T-helper 9 cell (primary cell): ENCODE results near the gene NEFH.
"Not testable (repeated sequence)": the region's sequence is repeated elsewhere in the genome, so short reads cannot be mapped to it uniquely, and the experiment has no call there.

Experiments used
- DNase-seq: peaks from one replicate; pipeline ENCODE4 v3.0.0-alpha.2; 2020

NEFH gene

DNA sequence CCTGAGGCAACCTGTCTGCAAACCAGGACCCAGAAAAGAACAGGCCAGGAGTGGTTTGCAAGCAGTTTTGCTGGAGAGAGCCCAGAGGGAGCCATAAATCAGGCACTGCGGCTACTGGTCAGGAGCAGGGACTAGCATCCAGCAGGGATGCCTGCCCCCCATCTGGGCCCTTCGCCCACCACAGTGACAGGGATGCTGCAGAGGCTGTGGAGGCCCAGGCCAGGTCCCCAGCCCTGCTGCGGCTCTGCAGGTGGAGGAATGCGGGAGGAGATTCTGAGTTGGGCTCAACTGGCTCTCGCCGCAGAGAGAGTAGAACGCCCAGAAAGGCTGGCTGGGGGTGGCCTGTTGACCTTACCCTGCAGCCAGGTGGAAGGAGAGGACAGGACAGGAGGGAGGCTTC lies 16.4 kb upstream of the NEFH start:
- DNase-seq = no peak

GRCh38 chr22:29464581-29464980 lies 15.4 kb upstream of the NEFH start:
- no peak for DNase-seq

- no peak for DNase-seq
Measured at GRCh38 chr22:29469755-29470154, 10.3 kb upstream of the NEFH start.

- DNase-seq = peak; percentile 62
Measured at GRCh38 chr22:29470159-29470855, 9.7 kb upstream of the NEFH start.

DNA sequence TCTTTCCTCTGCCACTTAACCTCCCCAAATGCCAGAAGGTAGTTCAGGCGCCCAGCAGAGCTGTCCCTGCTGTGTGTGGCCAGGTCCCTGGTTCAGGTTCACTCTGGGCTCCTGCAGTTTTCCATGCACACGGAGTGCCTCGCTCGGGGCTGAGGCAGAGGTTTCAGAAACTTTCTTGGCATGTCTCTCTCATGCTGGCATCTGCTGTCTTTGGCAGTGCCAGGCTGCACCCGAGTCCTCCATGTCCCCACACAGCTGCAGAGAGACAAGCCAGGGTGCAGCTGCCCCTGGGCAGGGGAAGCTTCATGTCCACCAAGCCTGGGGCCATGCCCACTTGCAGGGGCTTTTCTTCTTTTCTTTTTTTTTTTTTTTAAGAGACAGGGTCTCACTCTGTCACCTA lies 7.0 kb upstream of the NEFH start:
- DNase-seq = no peak

GRCh38 chr22:29475550-29475949 lies 4.5 kb upstream of the NEFH start:
- no peak for DNase-seq

DNA sequence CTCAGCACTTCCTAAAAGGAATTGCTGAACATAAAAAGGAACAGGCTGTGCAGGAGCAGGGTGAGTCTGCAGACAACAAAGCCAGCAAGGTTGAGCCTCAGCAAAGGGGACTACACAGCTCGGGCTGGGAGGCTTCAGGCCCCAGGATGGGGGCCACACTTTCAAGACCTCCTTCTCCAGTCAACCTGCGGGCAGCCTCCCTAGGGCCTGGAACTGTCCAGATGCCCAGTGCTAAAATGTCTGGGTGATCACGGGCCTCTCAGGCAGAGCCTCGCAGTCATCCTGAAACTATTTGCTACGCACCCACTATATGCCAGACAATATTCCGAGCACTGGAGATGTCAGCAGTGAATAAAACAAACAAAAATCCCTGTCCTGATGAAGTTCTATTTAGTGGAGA lies 3.9 kb upstream of the NEFH start:
- no peak for DNase-seq

- no peak for DNase-seq
Measured at GRCh38 chr22:29477723-29478318, 2.2 kb upstream of the NEFH start.

GRCh38 chr22:29478326-29479276 lies 1.4 kb upstream of the NEFH start:
- no peak for DNase-seq

- no peak for DNase-seq
Measured at GRCh38 chr22:29480262-29480511, 169 bp downstream of the NEFH start.

DNA sequence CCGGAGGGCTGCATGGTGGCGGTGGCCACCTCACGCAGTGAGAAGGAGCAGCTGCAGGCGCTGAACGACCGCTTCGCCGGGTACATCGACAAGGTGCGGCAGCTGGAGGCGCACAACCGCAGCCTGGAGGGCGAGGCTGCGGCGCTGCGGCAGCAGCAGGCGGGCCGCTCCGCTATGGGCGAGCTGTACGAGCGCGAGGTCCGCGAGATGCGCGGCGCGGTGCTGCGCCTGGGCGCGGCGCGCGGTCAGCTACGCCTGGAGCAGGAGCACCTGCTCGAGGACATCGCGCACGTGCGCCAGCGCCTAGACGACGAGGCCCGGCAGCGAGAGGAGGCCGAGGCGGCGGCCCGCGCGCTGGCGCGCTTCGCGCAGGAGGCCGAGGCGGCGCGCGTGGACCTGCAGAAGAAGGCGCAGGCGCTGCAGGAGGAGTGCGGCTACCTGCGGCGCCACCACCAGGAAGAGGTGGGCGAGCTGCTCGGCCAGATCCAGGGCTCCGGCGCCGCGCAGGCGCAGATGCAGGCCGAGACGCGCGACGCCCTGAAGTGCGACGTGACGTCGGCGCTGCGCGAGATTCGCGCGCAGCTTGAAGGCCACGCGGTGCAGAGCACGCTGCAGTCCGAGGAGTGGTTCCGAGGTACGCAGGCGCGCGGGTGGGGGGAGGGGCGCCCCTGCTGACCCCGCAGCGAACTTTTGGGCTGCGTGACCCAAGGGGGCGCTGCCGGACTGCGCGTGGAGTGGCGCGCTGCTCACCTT lies 670 bp downstream of the NEFH start:
- DNase-seq = peak; percentile 12

DNA sequence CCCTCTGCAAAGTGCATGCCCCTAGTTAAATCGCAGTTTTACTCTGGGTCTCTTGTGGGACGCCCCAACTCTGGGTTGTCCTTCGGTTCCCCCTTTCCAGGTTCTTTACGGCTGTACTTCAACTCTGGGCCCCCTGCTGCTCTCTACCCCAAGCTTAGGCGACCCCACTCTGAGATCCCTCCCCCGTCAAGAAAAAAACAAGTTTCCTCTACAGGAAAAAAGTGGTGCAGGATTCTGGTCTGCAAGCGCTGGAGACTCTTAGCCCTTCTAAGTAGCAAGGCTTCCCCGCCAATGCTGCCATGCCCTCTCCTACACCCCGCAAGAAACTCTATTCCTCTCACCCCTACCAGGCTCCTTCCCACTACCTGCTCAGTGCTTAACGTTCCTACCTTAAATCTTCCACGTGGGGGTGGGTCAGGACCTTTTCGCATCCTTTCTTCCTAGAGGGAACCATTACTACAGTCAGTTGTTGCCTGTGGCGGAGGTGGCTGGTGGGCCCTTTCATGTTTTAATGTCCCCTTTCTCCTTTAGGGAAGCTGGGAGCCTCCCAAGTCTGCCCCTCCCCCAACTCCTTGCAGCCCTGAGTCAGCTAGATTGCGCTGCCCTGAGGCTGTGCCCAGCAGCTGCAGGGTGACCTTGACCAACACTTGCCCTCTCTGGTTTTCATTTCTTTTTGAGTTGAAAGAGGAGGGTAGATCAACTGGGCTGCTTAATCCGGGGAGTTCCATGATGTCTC lies 1.4 kb downstream of the NEFH start:
- no peak for DNase-seq

GRCh38 chr22:29482253-29482652 lies 2.2 kb downstream of the NEFH start:
- DNase-seq = no peak

DNA sequence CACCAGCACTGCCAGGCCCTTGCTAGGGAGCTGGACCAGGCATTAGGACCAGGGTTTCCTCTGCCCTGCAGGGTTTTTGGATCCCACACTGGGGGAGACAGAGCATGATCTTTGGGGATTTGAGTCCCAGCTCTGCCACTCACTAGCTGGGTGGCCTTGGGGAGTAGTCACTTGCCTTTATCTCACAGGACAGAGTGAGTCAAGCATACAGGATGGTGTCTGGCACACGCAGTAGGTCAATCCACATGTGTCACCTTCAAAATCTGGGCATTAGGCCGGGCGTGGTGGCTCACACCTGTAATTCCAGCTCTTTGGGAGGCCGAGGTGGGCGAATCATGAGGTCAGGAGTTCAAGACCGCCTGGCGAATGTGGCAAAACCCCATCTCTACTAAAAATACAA lies 2.7 kb downstream of the NEFH start:
- no peak for DNase-seq

DNA sequence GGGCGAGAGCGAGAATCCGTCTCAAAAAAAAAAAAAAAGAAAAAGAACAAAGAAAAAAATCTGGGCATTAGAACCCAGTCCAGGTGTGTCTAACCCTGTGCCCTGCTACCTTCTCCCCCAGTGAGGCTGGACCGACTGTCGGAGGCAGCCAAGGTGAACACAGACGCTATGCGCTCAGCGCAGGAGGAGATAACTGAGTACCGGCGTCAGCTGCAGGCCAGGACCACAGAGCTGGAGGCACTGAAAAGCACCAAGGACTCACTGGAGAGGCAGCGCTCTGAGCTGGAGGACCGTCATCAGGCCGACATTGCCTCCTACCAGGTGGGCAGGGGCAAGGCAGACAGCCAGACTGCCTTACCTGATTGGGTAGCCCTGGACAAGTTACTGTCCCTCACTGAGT lies 3.2 kb downstream of the NEFH start:
- no peak for DNase-seq

GRCh38 chr22:29484642-29485041 lies 4.6 kb downstream of the NEFH start:
- no peak for DNase-seq

GRCh38 chr22:29485448-29485847 lies 5.4 kb downstream of the NEFH start:
- no peak for DNase-seq

DNA sequence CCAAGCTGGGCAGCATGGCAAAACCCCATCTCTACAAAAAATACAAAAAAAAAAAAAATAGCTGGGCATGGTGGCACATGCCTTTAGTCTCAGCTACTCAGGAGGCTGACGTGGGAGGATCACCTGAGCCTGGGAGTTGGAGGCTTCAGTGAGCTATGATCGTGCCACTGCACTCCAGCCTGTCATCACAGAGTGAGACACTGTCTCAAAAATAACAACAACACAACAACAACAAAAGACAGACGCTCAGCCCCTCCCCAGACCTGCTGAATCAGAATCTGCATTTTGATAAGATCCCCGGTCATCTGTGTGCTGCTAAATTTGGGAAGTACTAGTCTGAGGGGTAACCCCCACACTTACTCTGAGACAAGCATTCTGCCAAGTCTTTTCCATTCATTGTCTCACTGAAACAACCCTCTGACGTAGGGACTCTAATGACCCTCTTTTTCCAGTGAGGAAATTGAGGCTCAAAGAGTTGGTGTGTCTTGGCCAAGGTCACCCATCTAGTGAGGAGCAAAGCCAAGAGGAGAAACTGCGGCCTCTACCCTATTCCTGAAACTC lies 7.5 kb downstream of the NEFH start:
- DNase-seq = no peak

DNA sequence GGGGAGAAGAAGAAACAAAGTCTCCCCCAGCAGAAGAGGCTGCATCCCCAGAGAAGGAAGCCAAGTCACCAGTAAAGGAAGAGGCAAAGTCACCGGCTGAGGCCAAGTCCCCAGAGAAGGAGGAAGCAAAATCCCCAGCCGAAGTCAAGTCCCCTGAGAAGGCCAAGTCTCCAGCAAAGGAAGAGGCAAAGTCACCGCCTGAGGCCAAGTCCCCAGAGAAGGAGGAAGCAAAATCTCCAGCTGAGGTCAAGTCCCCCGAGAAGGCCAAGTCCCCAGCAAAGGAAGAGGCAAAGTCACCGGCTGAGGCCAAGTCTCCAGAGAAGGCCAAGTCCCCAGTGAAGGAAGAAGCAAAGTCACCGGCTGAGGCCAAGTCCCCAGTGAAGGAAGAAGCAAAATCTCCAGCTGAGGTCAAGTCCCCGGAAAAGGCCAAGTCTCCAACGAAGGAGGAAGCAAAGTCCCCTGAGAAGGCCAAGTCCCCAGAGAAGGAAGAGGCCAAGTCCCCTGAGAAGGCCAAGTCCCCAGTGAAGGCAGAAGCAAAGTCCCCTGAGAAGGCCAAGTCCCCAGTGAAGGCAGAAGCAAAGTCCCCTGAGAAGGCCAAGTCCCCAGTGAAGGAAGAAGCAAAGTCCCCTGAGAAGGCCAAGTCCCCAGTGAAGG lies 9.2 kb downstream of the NEFH start:
- not testable (repeated sequence) for DNase-seq

DNA sequence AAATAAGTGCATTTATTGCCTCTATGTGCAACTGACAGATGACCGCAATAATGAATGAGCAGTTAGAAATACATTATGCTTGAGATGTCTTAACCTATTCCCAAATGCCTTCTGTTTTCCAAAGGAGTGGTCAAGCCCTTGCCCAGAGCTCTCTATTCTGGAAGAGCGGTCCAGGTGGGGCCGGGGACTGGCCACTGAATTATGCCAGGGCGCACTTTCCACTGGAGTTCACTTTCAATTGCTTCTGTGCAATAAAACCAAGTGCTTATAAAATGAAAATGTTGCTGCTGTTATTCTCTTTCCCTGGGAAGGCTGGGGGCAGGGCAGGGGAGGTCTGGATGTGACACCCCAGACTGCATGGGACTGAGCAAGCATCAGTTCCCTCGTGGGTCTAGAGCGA lies 11.0 kb downstream of the NEFH start:
- DNase-seq = no peak

GRCh38 chr22:29493636-29494035 lies 13.6 kb downstream of the NEFH start:
- DNase-seq = no peak

GRCh38 chr22:29499852-29500251 lies 19.8 kb downstream of the NEFH start:
- no peak for DNase-seq
